Neutrophil (primary cell): ENCODE measurements around the gene TBCA.

ENCODE experiments used
- H3K27ac ChIP-seq: fragments of 200-600 bp; sonication (generic); 2 replicates; pipeline ENCODE4 v1.5.1; 2016; ENCODE audit warnings: mild to moderate bottlenecking, moderate library complexity
- H3K27me3 ChIP-seq: fragments of 200-600 bp; sonication (generic); 2 replicates; pipeline ENCODE4 v1.6.0; 2016; ENCODE audit warnings: mild to moderate bottlenecking
- H3K36me3 ChIP-seq: fragments of 200-600 bp; sonication (generic); 2 replicates; pipeline ENCODE4 v1.5.1; 2017
- H3K4me1 ChIP-seq, 2 experiments: fragments of 200-600 bp in 1 of 2; sonication (generic) in 1 of 2; 1 replicate in 1 of 2; 2 replicates in 1 of 2; pipeline versions ENCODE4 v1.5.1 to v1.6.1; 2013 to 2016; ENCODE audit warnings: low read depth in 1 of 2, low read length in 1 of 2, mild to moderate bottlenecking in 1 of 2, moderate library complexity in 1 of 2; ENCODE audit not compliant: control insufficient read depth in 1 of 2, insufficient read depth in 1 of 2
- H3K4me3 ChIP-seq, 2 experiments: fragments of 200-600 bp in 1 of 2; sonication (generic) in 1 of 2; 1 replicate in 1 of 2; 2 replicates in 1 of 2; pipeline ENCODE4 v1.5.1; 2013 to 2016; ENCODE audit warnings: low read depth in 1 of 2, low read length in 1 of 2, mild to moderate bottlenecking in 1 of 2, moderate library complexity in 1 of 2
- H3K9me3 ChIP-seq: fragments of 200-600 bp; sonication (generic); 2 replicates; pipeline ENCODE4 v1.5.1; 2016
- TF ChIP-seq, protein P1 (sequence below): fragments of 200-600 bp; sonication (generic); IDR thresholded peaks from 2 replicates; pipeline ENCODE4 v1.5.1; 2016; ENCODE audit warnings: antibody characterized with exemption

Gene TBCA

DNA sequence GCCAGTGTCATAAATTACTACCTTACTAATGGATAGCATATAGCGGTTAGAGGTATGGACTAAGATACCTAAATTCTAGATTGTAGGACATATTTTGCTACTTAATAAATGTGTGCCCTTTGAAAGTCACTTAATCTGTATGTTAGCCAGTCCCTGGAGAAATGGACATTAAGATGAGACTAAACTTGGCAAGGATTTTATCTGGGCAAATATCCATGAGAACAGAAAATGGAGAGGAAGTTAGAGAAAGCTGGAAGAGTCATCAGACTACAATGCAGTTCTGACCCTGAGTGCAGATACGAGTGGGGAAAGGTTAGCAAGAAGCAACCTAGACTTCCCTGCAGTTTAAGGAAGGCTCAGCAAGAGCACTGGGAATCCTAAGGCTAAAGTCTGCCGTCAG is 33.0 kb downstream of the TBCA start:
- TF ChIP-seq, protein P1, sequence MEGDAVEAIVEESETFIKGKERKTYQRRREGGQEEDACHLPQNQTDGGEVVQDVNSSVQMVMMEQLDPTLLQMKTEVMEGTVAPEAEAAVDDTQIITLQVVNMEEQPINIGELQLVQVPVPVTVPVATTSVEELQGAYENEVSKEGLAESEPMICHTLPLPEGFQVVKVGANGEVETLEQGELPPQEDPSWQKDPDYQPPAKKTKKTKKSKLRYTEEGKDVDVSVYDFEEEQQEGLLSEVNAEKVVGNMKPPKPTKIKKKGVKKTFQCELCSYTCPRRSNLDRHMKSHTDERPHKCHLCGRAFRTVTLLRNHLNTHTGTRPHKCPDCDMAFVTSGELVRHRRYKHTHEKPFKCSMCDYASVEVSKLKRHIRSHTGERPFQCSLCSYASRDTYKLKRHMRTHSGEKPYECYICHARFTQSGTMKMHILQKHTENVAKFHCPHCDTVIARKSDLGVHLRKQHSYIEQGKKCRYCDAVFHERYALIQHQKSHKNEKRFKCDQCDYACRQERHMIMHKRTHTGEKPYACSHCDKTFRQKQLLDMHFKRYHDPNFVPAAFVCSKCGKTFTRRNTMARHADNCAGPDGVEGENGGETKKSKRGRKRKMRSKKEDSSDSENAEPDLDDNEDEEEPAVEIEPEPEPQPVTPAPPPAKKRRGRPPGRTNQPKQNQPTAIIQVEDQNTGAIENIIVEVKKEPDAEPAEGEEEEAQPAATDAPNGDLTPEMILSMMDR, result no peak

DNA sequence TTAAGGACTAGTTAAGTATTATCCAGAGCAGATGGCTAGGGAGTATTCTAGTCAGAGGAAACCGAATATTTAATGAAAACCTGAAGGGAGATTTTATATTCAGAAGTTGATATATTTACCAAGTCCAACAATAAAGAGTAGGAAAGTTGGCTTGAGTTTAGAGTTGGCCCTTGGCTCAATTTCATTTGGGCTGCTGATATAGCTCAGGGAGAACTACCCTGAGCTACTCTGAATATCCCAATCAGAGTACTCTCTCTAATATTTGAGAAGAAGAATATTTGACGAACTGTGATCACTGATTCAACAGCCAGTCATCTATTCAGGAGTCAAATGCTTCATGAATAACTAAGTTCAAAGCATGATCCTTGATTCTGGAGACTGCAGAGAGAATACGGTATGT is 34.5 kb downstream of the TBCA start:
- Histone ChIP-seq H3K27me3 (no peaks in the 10 kb centered on the region), H3K27ac (no peak overlapping the region), H3K36me3 (no peaks in the 10 kb centered on the region), H3K4me3 (no peak overlapping the region), H3K9me3 (no peaks in the 10 kb centered on the region), H3K4me1 (peaks cover 26% of the 10 kb centered on the region in 2 experiments)
- TF ChIP-seq, protein P1, result no peak

More for the DNA sequence above, 33.0 kb downstream of the TBCA start:
- Histone ChIP-seq H3K36me3 (no peaks in the 10 kb centered on the region), H3K4me1 (peaks cover 26% of the 10 kb centered on the region in 2 experiments), H3K27ac (no peak overlapping the region), H3K9me3 (no peaks in the 10 kb centered on the region), H3K27me3 (no peaks in the 10 kb centered on the region), H3K4me3 (no peak overlapping the region)

DNA sequence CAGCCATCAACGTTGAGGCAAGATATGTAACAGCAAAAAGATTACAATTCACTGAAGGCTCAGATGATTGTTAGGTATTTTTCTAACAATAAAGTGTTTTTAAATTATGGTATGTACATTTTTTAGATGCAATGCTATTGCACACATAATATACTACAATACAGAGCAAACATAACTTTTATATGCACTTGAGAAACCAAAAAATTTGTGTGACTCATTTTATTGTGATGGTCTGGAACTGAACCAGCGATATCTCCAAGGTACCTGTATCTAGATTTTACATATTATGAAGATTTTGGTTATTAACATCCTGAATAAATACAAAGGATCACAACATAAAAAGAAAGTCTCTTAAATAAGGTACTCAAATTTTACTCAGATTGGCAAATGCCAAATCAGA is 41.3 kb downstream of the TBCA start:
- TF ChIP-seq, protein P1, result no peak
- H3K27me3 ChIP-seq, result no peaks in the 10 kb centered on the region
- no peak overlapping the region for H3K27ac ChIP-seq
- H3K9me3 ChIP-seq, result no peaks in the 10 kb centered on the region
- H3K36me3 ChIP-seq, result no peaks in the 10 kb centered on the region
- no peaks in the 10 kb centered on the region for H3K4me1 ChIP-seq
- H3K4me3 ChIP-seq, result no peak overlapping the region

DNA sequence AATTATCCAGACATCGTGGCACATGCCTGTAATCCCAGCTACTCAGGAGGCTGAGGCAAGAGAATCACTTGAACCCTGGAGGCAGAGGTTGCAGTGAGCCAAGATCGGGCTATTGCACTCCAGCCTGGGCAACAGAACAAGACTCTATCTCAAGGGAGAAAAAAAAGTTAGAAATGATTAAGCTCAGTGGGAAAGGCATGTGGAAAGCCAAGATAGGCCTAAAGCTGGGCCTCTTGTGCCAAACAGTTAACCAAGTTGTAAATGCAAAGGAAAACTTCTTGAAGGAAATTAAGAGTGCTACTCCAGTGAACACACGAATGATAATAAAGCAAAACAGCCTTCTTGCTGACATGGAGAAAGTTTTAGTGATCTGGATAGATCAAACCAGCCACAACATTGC is 43.0 kb downstream of the TBCA start:
- TF ChIP-seq, protein P1, result no peak
- Histone ChIP-seq H3K27me3 (no peaks in the 10 kb centered on the region), H3K4me1 (no peaks in the 10 kb centered on the region), H3K36me3 (no peaks in the 10 kb centered on the region), H3K27ac (no peak overlapping the region), H3K4me3 (no peak overlapping the region), H3K9me3 (no peaks in the 10 kb centered on the region)

DNA sequence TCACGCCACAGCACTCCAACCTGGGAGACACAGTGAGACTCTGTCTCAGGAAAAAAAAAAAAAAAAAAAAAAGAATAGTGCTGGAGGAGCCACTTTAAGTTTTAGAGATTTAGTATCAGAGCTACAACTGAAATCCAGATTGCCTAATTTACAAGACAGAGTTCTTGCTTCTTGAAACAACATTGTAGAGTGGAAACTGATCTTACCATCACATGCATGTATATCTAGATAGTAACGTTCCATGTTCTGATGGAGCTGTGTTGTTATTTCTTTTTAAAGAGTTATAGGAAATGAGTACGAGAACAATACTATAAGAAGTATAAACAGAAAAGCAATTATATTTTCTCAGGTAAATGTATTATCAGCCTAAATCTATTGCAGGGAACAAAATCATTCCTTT is 48.9 kb downstream of the TBCA start:
- H3K9me3 ChIP-seq, result no peaks in the 10 kb centered on the region
- H3K27ac ChIP-seq, result no peak overlapping the region
- H3K4me1 ChIP-seq, result no peaks in the 10 kb centered on the region
- no peaks in the 10 kb centered on the region for H3K27me3 ChIP-seq
- H3K4me3 ChIP-seq, result no peak overlapping the region
- TF ChIP-seq, protein P1, result no peak
- no peaks in the 10 kb centered on the region for H3K36me3 ChIP-seq

DNA sequence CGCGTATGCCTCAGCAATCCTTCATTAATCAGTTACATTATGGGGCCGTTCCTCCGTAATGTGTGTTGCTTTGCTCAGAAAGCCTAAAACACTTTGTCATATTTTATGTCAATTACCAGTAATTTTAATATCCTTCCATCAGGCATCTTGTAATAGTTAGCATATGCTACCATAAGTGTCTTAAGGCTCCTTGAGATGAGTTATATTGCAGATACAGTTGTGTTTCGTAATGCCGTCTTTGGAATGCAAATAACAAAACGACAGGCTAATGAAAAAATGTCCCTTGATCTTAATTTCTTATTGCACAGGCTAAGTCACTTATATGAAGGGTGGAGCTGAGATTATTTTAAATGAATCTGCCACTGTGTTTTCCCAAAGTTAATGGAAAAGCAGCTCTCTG is 50.5 kb downstream of the TBCA start:
- TF ChIP-seq, protein P1, result no peak
- no peaks in the 10 kb centered on the region for H3K36me3 ChIP-seq

More for the DNA sequence above, 50.5 kb downstream of the TBCA start:
- H3K9me3 ChIP-seq, result no peaks in the 10 kb centered on the region
- no peaks in the 10 kb centered on the region for H3K4me1 ChIP-seq
- H3K4me3 ChIP-seq, result no peak overlapping the region
- H3K27me3 ChIP-seq, result no peaks in the 10 kb centered on the region
- no peak overlapping the region for H3K27ac ChIP-seq
